Keratinocyte (primary cell): ENCODE results near the gene PRR23E. TPM values are rescaled to one million over a fixed set of nuclear protein-coding genes. Genes with fewer than 3 reads are reported as not detected.

Experiments used
- DNase-seq: peaks from one replicate; pipeline ENCODE4 v3.0.0-alpha.2; 2011; ENCODE audit warnings: low read depth, missing footprints, low spot score
- FAIRE-seq: peaks from 2 replicates; lab custom pipeline; 2011; peaks lifted over from hg19 to GRCh38; lab: Jason Lieb, UNC
- H2AFZ ChIP-seq: 2 replicates; pipeline ENCODE4 v1.6.0; 2012; ENCODE audit warnings: low read length, control low read depth, inconsistent platforms; ENCODE audit not compliant: control insufficient read depth
- H3K27ac ChIP-seq: 2 replicates; pipeline ENCODE4 v1.5.1; 2011; ENCODE audit warnings: low read length; ENCODE audit not compliant: control insufficient read depth, insufficient read depth
- H3K27me3 ChIP-seq: 3 replicates; pipeline ENCODE4 v1.6.0; 2011; ENCODE audit warnings: low read length; ENCODE audit not compliant: control insufficient read depth, insufficient read depth; ENCODE audit errors: extremely low read depth
- H3K36me3 ChIP-seq, 2 experiments: 2 replicates in 1 of 2; 3 replicates in 1 of 2; pipeline ENCODE4 v1.5.1; 2011; ENCODE audit warnings: low read length in 2 of 2, mild to moderate bottlenecking in 1 of 2; ENCODE audit not compliant: control insufficient read depth in 2 of 2, insufficient read depth in 2 of 2; ENCODE audit errors: extremely low read depth in 1 of 2
- H3K4me1 ChIP-seq: 3 replicates; pipeline ENCODE4 v1.5.1; 2011; ENCODE audit warnings: low read length; ENCODE audit not compliant: control insufficient read depth, insufficient read depth; ENCODE audit errors: extremely low read depth
- H3K4me2 ChIP-seq: 3 replicates; pipeline ENCODE4 v1.6.0; 2011; ENCODE audit warnings: low read depth, low read length; ENCODE audit not compliant: control insufficient read depth, insufficient read depth; ENCODE audit errors: extremely low read depth
- H3K4me3 ChIP-seq, 3 experiments: fragments of 200-600 bp in 1 of 3; sonication (generic) in 1 of 3; 2 replicates in 2 of 3; 3 replicates in 1 of 3; pipeline ENCODE4 v1.5.1; 2011 to 2016; ENCODE audit warnings: low read length in 3 of 3, mild to moderate bottlenecking in 3 of 3, control low read depth in 2 of 3, inconsistent platforms in 1 of 3, low read depth in 1 of 3, mixed read lengths in 1 of 3, mixed run types in 1 of 3, moderate library complexity in 1 of 3; ENCODE audit not compliant: control insufficient read depth in 2 of 3, insufficient read depth in 2 of 3; ENCODE audit errors: extremely low read depth in 1 of 3
- H3K79me2 ChIP-seq: 2 replicates; pipeline ENCODE4 v1.6.0; 2012; ENCODE audit warnings: low read length; ENCODE audit not compliant: control insufficient read depth, insufficient read depth
- H3K9ac ChIP-seq: 3 replicates; pipeline ENCODE4 v1.6.0; 2011; ENCODE audit warnings: low read length; ENCODE audit not compliant: control insufficient read depth, insufficient read depth; ENCODE audit errors: extremely low read depth
- H3K9me1 ChIP-seq: 3 replicates; pipeline ENCODE4 v1.6.0; 2011; ENCODE audit warnings: low read length; ENCODE audit not compliant: control insufficient read depth, insufficient read depth; ENCODE audit errors: extremely low read depth
- H3K9me3 ChIP-seq: 2 replicates; pipeline ENCODE4 v1.5.1; 2012; ENCODE audit warnings: low read depth, low read length; ENCODE audit not compliant: control insufficient read depth
- H4K20me1 ChIP-seq: 3 replicates; pipeline ENCODE4 v1.6.0; 2011; ENCODE audit warnings: low read length; ENCODE audit not compliant: control insufficient read depth, insufficient read depth; ENCODE audit errors: extremely low read depth
- EZH2 ChIP-seq: IDR thresholded peaks from one replicate; pipeline ENCODE4 v1.6.1; 2012; ENCODE audit warnings: inconsistent platforms, mild to moderate bottlenecking, low read length, moderate library complexity
- dilution Hi-C: fragments of 300-500 bp; cut with MboI; formaldehyde crosslinking; loops from one replicate; pipeline ENCODE4 v1.7.0; 2020; ENCODE audit warnings: low sequenced_read_pairs; ENCODE audit not compliant: extremely low pct_ligation_motif_present
- polyA plus RNA-seq, 5 experiments: library from polyadenylated mRNA; depleted of rRNA in 3 of 5; stranded (reverse) in 3 of 5; stranded (forward) in 1 of 5; unstranded in 1 of 5; fragments of >200 nt; gene quantifications; 1 replicate in 1 of 5; 2 replicates in 3 of 5; 3 replicates in 1 of 5; pipeline versions ENCODE4 v1.2.1 to v1.2.3, GENCODE V29; 2011 to 2012; ENCODE audit warnings: missing spikeins in 2 of 5, low read depth in 1 of 5, low replicate concordance in 1 of 5
- TF ChIP-seq, protein P1 (sequence below), 3 experiments: IDR thresholded peaks in 1 of 3; conservative IDR thresholded peaks in 1 of 3; optimal IDR thresholded peaks in 1 of 3; 2 replicates in 2 of 3; 3 replicates in 1 of 3; pipeline versions ENCODE3 to v1.5.1; 2011; ENCODE audit warnings: low read length in 3 of 3, mild to moderate bottlenecking in 3 of 3, moderate library complexity in 2 of 3, control low read depth in 1 of 3, inconsistent platforms in 1 of 3; ENCODE audit not compliant: insufficient read depth in 2 of 3; ENCODE audit errors: extremely low read depth in 1 of 3

Gene PRR23E
- polyA plus RNA-seq, 1 donor (not counting 4 experiments of a cell fraction or from before 2014, with no cell fraction given) = not detected

DNA sequence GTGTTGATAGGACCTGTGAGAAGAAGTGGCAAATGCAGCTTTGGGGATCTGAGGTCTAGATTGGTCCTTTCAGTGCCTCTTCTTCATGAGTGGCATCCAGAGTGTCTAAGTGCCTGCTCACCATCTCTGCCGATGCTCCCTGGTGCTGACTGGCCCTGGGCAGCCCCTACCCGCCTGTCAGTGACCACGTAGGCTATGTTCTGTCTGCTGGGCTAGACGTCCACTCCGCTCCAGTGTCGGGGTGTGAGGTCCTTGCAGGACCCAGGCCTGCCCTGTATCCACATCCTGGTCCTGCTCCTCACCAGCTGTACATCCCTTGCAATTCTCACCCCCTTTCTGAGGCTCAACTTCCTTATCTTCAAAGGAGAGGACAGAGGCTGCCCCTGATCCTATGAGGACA is 48.3 kb upstream of the PRR23E start:
- FAIRE-seq (no peak), DNase-seq (no peak)
- H3K27me3 ChIP-seq = peaks cover 4% of the 10 kb centered on the region
- peaks cover 7% of the 10 kb centered on the region for H3K4me1 ChIP-seq
- no peaks in the 10 kb centered on the region for H3K9me1 ChIP-seq
- H3K27ac ChIP-seq = no peak overlapping the region
- H3K9me3 ChIP-seq = no peaks in the 10 kb centered on the region
- no peaks in the 10 kb centered on the region for H3K79me2 ChIP-seq
- no peak overlapping the region for H2AFZ ChIP-seq
- no peaks in the 10 kb centered on the region for H4K20me1 ChIP-seq
- no peaks in the 10 kb centered on the region for H3K36me3 ChIP-seq
- no peak overlapping the region for H3K4me2 ChIP-seq
- TF ChIP-seq, protein P1, sequence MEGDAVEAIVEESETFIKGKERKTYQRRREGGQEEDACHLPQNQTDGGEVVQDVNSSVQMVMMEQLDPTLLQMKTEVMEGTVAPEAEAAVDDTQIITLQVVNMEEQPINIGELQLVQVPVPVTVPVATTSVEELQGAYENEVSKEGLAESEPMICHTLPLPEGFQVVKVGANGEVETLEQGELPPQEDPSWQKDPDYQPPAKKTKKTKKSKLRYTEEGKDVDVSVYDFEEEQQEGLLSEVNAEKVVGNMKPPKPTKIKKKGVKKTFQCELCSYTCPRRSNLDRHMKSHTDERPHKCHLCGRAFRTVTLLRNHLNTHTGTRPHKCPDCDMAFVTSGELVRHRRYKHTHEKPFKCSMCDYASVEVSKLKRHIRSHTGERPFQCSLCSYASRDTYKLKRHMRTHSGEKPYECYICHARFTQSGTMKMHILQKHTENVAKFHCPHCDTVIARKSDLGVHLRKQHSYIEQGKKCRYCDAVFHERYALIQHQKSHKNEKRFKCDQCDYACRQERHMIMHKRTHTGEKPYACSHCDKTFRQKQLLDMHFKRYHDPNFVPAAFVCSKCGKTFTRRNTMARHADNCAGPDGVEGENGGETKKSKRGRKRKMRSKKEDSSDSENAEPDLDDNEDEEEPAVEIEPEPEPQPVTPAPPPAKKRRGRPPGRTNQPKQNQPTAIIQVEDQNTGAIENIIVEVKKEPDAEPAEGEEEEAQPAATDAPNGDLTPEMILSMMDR (optimal IDR thresholded peaks at IDR 0.05 in 1 of 3, IDR thresholded peaks at IDR 0.05 in 1 of 3, conservative IDR thresholded peaks at IDR 0.05 in 1 of 3; ENCODE audit: extremely low read depth in 1 of 3, insufficient read depth in 2 of 3, low read length in 3 of 3) = no peak
- TF ChIP-seq EZH2 = no peak
- dilution Hi-C loops = no loop called here
- H3K9ac ChIP-seq = no peak overlapping the region
- H3K4me3 ChIP-seq = no peak overlapping the region

DNA sequence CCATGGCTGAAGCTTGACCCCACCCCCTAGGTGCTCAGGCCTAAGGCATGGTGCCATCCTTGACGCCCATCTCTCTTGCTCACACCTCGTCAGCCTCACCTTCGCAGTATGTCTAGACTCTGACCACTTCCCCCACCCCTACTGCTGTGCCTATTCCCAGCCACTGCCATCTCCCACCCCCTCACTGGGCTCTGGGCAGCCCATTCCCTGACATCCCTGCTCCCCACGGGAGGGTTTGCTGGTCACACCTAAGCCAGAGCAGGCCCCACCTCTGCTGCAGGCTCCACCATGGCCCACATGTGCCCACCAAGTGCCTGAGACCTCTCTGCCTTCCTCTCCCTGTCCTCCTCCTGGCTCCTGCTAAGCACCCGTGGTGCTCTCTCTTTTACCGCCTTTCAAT is 47.7 kb upstream of the PRR23E start:
- no peaks in the 10 kb centered on the region for H3K9me1 ChIP-seq
- DNase-seq = no peak

More for the DNA sequence above, 47.7 kb upstream of the PRR23E start:
- Histone ChIP-seq H2AFZ (no peak overlapping the region), H3K4me3 (no peak overlapping the region), H3K9me3 (no peaks in the 10 kb centered on the region), H3K4me1 (peaks cover 7% of the 10 kb centered on the region), H3K27me3 (peaks cover 4% of the 10 kb centered on the region), H3K4me2 (no peak overlapping the region), H3K79me2 (no peaks in the 10 kb centered on the region), H3K9ac (no peak overlapping the region), H3K27ac (no peak overlapping the region), H3K36me3 (no peaks in the 10 kb centered on the region), H4K20me1 (no peaks in the 10 kb centered on the region)
- TF ChIP-seq, protein P1 (optimal IDR thresholded peaks at IDR 0.05 in 1 of 3, IDR thresholded peaks at IDR 0.05 in 1 of 3, conservative IDR thresholded peaks at IDR 0.05 in 1 of 3; ENCODE audit: extremely low read depth in 1 of 3, insufficient read depth in 2 of 3, low read length in 3 of 3) = no peak
- no peak for TF ChIP-seq EZH2
- dilution Hi-C loops = no loop called here
- FAIRE-seq = no peak
